HG02938 (cell line): ENCODE data around the gene SLITRK1.

Source experiments
- ATAC-seq: cut with Tn5 transposase; IDR thresholded peaks from one replicate; pipeline ENCODE4 v1.9.1; 2021; ENCODE audit warnings: mild to moderate bottlenecking, moderate library complexity; ENCODE audit not compliant: unreplicated experiment

SLITRK1 gene

GRCh38 chr13:83881917-83882605 lies at the start of gene SLITRK1:
Gene SLITRK1, minus strand, starts transcription at chr13:83882474. Its CDS starts 967 bp downstream, at chr13:83881507.
- no peak for ATAC-seq

DNA sequence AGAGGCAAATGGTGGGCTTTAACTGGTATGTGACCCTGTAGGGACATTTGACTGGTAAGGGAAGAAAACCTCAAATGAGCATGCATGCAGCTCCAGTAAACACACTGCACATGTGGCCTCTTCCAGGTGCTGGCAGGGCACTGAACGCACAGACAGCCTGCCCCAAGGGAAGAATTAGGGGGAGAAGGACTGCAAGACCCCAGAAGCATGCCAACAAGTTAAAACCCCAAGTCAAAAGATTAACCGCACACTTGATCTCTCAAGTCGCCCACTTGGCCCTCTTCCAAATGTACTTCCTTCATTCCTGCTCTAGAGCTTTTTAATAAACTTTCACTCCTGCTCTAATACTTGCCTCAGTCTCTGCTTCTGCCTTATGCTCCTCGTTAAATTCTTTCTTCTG lies 46.9 kb upstream of the SLITRK1 start:
- ATAC-seq = no peak

GRCh38 chr13:83919775-83920174 lies 37.5 kb upstream of the SLITRK1 start:
- ATAC-seq = no peak

- ATAC-seq = no peak
Measured at GRCh38 chr13:83914368-83914767, 32.1 kb upstream of the SLITRK1 start.

DNA sequence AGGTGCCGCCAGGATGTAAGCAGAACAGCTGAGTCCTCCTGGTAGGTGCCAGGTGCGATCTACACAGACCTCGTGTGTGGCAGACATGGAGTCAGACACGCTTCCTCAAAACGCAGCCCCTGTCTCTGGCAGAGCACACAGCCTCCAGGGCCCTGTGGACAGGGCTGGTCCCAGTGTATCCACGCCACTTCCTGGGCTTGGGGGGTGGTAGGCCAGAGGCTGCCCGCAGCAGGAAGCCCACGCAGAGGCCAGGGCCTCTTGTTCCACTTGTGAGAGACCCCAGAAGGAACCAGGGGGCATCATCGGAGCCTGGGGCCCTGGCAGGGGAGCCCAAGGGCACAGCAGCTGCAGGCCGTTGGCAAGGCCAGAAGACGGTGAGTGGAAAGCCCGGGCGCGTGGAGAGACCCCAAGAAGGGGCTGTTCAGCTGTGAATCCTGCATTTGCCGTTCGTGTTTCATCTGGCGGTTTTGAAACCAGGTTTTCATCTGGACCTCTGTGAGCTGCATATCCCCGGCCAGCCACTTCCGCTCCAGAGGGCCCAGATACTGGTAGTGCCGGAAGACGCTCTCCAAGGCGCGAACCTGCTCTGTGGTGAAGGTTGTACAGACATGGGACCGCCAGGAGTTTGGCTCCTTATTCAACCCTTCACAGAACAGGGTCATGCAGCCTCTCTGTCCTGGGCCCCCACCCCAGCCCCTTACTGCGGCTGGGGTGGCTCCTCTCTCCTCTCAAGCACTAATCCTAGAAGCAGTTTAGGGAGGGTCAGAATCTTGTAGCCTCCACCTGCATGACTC lies 25.1 kb upstream of the SLITRK1 start:
- no peak for ATAC-seq

GRCh38 chr13:83906240-83906820 lies 24.1 kb upstream of the SLITRK1 start:
- no peak for ATAC-seq

GRCh38 chr13:83905641-83906040 lies 23.4 kb upstream of the SLITRK1 start:
- ATAC-seq = no peak

DNA sequence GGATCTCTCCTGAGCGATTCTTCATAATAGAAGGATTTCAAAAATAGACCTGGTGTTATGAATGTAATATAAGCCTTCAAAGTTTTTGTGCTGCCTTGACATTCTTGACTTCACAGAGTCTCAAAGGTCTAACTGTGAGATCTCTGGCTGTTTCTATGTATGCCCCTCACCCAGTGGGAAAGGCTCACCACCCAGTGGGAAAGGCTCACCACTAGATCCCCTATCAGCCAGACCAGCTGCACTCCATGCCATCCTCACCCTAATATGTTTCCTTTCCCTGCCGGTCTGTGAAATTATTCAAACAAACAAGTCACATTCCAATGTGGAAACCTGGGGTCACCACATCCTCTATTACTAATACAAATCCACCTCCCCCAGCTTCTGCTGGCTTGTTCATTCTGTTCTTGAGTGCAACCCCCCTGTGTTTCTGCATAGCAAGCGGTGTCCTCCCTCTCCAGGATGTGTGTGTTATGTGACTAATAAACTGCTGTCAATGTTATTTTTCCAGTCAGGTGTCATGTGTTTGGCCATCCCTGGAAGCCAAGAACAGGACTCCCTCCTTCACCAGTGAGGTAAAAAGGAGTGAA lies 13.8 kb upstream of the SLITRK1 start:
- ATAC-seq = no peak

DNA sequence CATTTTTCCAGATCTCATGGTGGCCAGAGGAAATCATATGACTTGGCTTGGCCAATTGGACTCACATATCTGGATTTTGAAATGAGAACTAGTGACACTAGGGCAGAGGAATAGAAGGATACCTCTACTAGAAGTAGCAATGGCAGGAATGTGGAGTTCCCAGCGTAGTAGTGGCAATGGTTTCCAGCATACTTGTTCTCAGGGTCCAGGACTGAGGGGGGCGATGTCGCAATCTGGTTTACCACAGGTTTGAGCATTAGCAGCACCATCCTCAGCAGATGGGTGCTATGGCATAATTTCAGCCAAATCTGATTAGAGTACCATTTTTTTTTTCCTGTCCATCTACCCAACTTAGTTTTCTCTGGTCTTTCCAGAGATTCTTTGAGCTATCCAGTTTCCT lies 8.1 kb upstream of the SLITRK1 start:
- ATAC-seq = no peak

- no peak for ATAC-seq
Measured at GRCh38 chr13:83884141-83884540, 1.9 kb upstream of the SLITRK1 start.

DNA sequence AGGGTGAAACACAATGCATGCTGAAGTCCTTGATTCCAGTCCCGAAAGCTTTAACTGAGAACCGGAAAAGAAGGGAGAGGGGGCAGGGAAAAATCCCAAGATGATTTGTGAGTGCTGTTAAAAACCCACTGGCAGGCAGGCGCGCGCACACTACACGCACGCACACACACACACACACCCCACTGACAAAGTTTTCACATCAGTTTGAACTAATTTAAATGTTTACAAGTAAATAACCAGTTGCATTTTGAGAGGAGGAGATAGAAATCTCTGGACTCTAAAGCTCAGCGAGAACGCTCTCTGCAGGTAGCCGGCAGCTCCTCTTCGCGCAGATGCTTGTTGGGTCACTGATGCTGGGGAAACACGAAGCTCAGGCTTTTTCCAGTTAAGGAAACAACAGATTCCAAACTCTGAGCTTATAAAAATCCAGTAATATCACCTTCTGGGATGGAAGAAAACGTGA lies 818 bp upstream of the SLITRK1 start:
- ATAC-seq = no peak

DNA sequence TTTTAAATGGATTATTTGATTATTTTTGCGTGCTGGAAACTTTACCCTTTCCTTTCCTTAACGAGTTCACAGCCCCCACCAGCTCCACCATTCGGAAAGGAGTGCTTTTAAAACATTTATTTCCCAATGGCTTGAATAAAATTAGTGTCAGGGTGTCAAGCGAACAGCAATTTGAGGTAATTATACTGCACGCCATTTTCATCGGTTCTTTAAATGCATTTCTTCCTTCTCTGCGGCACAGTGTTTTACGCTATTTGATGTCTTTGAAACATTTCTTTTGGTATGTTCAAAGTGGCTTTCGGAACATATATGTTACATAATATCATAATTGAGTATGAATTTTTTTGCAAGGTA lies 309 bp upstream of the SLITRK1 start:
- no peak for ATAC-seq

- ATAC-seq = no peak
Measured at GRCh38 chr13:83881140-83881684, 1.1 kb downstream of the SLITRK1 start.

DNA sequence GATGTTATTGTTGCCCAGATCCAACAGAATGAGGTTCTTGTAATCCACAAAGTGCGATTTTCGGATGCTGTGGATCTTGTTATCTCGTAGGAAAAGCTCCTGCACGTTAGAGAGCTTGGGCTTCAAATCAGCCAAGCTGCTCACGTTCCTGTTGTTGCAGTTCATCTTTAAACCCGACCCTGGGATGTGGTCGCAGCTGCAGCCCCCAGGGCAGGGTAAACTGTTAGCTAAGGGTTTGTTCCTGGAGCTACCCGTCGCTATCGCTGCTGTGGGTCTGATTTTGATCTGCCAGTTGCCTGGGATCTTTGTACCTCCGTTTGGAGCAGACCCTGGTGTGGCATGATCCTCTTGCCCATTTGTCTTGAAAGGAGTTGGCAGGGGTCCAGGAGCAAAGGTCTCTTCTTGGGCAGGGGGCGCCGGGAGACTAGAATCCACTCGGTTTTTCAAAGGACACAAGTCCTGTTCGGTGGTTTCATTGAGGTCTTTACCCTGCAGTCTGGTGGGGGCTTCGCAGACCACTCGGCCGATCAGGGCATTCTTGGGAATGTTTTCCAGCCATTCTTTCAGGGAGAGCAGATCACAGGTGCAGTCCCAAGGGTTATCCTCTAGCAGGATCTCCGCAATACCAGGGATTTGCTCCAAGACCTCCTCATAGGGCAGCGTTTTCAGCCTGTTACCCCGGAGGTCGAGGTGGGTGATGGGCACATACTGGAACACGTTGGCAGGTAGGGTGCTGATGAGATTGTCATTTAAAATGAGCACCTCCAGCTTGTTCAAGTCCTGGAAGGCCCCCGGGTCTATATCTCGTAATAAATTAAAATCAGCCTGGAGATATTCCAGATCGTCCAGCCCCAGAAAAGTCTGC lies 1.8 kb downstream of the SLITRK1 start:
- ATAC-seq = no peak

- ATAC-seq = no peak
Measured at GRCh38 chr13:83879431-83880171, 2.7 kb downstream of the SLITRK1 start.

- no peak for ATAC-seq
Measured at GRCh38 chr13:83878691-83879430, 3.4 kb downstream of the SLITRK1 start.

- no peak for ATAC-seq
Measured at GRCh38 chr13:83877651-83878355, 4.5 kb downstream of the SLITRK1 start.

GRCh38 chr13:83876546-83876945 lies 5.7 kb downstream of the SLITRK1 start:
- peak; percentile 93 for ATAC-seq
